ENCODE measurements around the gene USP2. TPM values are rescaled to one million over a fixed set of nuclear protein-coding genes. Genes with fewer than 3 reads are reported as not detected.

Gene USP2
- total and polyA plus RNA-seq, 2 of the 8 experiments (the other 6 are each of a cell fraction or from before 2014, with no cell fraction given) = 2.2 to 6.9 TPM

- TF ChIP-seq ATF2 (IDR thresholded peaks at IDR 0.05; ENCODE audit: low read length) = no peak
- peak; percentile 48; the same call in 1 of the 2 replicates for TF ChIP-seq TBP (IDR thresholded peaks at IDR 0.05; ENCODE audit: low read depth, low read length)
- TF ChIP-seq KDM1A (IDR thresholded peaks at IDR 0.05; ENCODE audit: borderline replicate concordance, low read length) = no peak
- TF ChIP-seq GABPA (IDR thresholded peaks at IDR 0.05; ENCODE audit: borderline replicate concordance, insufficient read depth, low read length) = 0 out of 2 replicates have a peak, but pooled peaks have one; percentile 22
- TF ChIP-seq NRF1 (IDR thresholded peaks at IDR 0.05; ENCODE audit: low read depth, low read length) = no peak
- peak; percentile 48; the same call in 1 of the 2 replicates for TF ChIP-seq PHF8 (conservative IDR thresholded peaks at IDR 0.05; ENCODE audit: low read depth, low read length)
Measured at GRCh38 chr11:119316729-119317591, 64.5 kb downstream of the USP2 start, which contains the start of gene MCAM (continued).
